Amniotic stem cell (primary cell): ENCODE results near the gene OGDH.

Experiments
- DNase-seq: peaks from one replicate; lab custom pipeline; 2025; lab: John Stamatoyannopoulos, UW

OGDH gene

DNA sequence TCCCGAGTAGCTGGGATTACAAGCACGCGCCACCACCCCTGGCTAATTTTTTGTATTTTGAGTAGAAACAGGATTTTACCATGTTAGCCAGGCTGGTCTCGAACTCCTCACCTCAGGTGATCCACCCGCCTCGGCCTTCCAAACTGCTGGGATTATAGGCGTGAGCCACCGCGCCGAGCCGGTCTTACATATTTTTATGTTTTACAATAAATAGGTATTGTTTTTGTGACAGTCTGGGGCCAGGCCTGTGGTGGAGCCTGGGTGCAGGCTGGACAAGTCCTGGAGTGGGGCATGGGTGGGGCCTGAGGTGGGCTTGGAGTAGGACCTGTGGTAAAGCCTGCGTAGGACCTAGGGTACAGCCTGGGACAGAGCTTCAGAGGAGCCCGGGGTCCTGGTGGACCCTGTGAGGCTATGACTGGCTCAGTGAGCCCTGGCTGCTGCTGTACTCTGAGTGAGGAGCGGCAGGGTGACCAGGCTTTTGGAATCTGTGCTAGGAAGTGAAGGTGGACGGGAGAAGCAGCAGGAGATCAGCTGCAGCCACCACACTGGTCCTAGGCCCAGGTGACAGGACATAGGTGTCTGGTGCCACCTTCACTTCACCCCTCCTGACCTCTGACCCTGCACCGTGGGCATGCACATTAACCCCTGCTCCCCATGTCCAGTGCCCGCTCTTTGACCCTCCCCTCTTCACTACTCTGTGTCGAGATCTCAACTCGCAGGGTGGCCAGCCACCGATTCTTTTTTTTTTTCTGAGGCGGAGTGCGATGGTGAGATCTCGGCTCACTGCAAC, 132.6 kb downstream of the OGDH start:
- DNase-seq: no peak

DNA sequence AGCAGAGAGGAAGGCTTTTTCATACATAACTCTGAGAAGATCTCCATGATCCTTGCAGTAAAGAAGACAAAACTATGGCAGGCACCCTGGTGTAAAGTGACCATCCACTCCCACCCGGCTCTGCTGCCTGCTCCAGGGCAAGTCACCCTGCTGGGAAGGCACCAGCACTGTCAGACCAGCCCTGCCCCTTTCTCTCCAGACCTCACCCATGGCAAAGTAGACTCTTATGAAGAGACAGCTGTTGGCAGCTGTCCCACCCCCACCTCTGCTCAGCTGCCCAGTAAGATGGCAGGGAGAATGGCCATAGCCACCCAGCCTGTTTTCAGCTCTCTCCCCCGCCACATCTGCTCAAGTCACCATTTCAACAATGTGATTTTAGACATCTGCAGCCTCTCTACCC, 133.6 kb downstream of the OGDH start:
- DNase-seq: no peak

DNA sequence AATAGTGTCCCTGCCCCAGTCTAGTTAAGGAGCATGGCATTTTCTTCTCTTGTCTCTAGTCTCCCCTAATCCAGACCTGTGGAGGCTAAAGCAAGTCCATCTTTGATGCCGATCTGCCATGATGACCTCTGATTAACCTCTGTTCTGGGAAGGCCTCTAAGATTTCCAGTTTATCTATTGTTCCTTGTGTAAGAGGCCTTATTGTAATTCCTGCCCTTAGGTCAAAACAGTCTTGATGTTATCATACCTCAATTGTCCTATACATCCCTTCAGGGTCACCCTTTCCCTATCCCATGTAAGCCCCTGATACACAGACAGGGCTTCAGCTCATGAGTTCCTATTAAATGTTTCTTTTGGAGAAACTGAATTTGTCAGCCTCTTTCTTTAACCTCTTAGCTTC, 137.3 kb downstream of the OGDH start:
- DNase-seq: no peak

GRCh38 chr7:44748045-44748947, 141.9 kb downstream of the OGDH start, which contains the start of gene ZMIZ2:
TSS of gene ZMIZ2 (plus strand) at chr7:44748847. CDS start at chr7:44756250, 7,403 bp downstream.
- peak; percentile 66 for DNase-seq

DNA sequence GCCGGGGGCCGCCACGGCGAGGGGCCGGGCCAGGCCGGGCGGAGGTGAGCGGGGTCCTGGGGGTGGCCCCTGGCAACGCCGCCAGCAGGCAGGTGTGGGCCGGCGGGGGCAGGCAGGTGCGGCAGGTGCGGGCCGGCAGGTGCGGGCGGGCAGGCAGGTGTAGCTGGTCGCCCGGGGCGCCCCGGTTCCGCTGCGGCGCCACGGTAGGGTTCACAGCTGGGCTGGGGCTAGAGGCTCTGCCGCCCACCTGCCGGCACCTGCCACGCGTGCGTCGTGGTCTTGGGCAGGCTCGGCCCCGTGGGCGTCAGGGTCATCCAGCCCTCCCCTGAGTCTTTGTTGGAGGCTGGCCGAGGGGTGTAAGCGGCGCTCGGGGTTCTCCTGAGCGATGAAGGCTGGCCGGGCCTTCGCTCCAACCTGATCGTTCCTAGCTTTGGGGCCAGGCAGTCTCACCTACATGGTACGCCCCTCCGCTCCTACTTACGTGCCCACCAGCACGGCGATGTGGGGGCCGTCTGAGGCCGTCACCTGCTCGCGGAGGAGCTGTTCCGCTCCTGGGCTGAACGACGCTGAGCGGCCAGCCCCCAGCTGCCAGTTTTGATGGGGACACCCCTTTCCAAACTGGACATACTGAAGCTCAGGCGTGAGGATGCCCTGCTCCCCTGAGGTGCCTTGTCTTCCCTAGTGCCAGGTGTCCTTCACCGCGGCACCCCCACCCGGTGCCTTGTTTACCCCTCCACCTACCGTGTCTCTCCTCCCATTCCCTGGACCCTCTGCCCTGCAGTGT, 142.7 kb downstream of the OGDH start:
- no peak for DNase-seq

GRCh38 chr7:44749992-44750391, 143.6 kb downstream of the OGDH start:
- DNase-seq: no peak

GRCh38 chr7:44750424-44750823, 144.0 kb downstream of the OGDH start:
- no peak for DNase-seq

GRCh38 chr7:44750921-44751571, 144.6 kb downstream of the OGDH start:
- no peak for DNase-seq

DNA sequence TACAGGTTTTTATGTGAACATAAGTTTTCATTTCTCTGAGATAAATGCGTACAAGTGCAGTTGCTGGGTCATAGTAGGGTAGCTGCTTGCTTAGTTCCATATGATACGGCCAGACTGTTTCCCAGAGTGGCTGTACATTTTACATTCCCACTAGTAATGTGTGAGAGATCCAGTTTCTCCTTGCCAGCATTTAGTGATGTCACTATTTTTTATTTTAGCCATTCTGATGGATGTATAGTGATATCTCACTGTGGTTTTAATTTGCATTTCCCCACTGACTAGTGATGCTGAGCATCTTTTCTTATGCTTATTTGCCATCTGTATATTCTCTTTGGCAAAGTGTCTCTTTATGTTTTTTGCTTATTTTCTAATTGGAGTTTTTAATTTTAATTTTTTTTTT, 146.4 kb downstream of the OGDH start:
- DNase-seq: no peak

- no peak for DNase-seq
Observed at GRCh38 chr7:44754802-44755697, 148.6 kb downstream of the OGDH start.

DNA sequence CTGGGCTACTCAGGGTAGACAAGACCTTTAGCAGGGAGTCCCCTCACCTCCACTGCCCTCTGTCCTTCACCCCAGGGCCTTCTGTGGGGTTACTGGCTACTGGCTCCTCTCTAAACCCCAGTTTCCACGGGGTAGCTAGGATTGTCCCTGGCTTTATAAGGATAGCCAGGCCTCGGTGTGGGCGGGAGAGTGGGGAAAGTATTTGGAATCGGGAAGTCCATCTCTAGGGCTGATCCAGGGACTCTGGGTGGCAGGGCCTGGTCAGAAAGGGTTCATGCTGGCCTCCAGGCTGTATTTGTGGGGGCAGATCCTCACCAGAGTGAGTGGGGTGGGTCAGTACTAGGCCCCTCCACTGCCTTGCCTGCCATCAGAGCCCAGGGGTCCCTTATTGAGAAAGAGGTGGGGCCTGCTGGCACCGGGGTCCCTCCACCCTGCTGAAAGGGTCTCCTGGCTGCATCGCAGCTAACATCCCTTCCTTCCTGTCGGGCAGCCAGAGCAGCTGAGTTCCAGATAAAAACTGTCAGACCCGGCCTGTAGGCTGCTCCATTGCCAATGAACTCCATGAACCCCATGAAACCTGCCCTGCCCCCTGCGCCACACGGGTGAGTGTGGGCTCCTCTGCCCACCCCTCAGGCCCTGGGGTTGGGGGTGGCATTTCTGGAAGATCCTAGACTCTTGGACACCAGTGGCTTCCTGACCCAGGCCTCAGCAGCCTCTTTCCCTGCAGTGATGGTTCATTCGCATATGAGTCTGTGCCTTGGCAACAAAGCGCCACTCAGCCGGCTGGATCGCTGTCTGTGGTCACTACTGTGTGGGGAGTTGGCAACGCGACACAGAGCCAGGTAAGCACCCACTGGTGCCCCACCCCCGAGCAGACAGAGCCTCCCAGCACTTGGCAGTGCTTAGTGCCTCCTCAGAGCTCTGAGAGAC, 149.5 kb downstream of the OGDH start:
- no peak for DNase-seq

DNA sequence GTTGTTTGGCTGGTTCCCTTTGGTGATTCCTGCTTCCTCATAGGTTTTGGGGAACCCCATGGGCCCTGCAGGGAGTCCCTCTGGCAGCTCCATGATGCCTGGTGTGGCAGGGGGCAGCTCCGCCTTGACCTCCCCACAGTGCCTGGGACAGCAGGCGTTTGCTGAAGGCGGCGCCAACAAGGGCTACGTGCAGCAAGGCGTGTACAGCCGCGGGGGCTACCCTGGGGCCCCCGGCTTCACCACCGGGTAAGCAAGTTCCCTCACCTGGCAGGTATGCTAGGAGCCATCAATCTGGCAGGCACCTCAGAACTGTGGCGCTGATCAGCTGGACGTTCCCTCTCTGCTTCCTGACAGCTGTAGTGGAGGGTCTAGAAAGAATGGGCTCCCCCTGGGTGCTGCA, 150.5 kb downstream of the OGDH start:
- DNase-seq: no peak

DNA sequence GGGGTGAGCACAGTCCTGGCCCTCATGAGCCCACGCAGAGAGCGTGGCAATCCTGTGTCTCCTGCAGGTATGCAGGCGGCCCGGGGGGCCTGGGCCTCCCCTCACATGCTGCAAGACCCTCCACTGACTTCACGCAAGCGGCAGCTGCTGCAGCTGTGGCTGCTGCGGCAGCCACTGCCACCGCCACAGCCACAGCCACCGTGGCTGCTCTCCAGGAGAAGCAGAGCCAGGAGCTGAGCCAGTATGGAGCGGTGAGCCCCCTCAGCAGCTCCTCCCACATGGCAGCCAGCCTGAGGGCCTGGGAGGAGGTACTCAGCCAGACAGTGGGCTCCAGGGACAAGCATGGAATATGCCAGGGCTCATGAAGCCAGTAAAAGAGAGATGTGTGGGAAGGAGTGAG, 150.9 kb downstream of the OGDH start:
- DNase-seq: no peak

GRCh38 chr7:44757739-44758138, 151.3 kb downstream of the OGDH start:
- DNase-seq: no peak
